Transverse colon (tissue), 4 donors: Measurements from ENCODE around the gene BCOR. TPM values are rescaled to one million over a fixed set of nuclear protein-coding genes. Genes with fewer than 3 reads are reported as not detected.
A peak's percentile ranks its signal among the peaks of the same experiment; 100 is the strongest.

Experiments used
- DNase-seq: peaks from one replicate; pipeline ENCODE4 v3.0.0-alpha.2; 2019
- H3K27ac ChIP-seq, 4 donors: fragments of 200-600 bp; sonication (generic); 2 replicates each; pipeline ENCODE4 v1.5.1; 2016 to 2018; ENCODE audit warnings: inconsistent platforms in 4 of 4
- H3K27me3 ChIP-seq: fragments of 200-600 bp; sonication (generic); 2 replicates; pipeline ENCODE4 v1.5.1; 2017; ENCODE audit warnings: inconsistent platforms
- H3K36me3 ChIP-seq, 4 donors: fragments of 200-600 bp; sonication (generic); 2 replicates each; pipeline ENCODE4 v1.5.1; 2017 to 2019; ENCODE audit warnings: inconsistent platforms in 4 of 4
- H3K4me1 ChIP-seq, 4 donors: fragments of 200-600 bp; sonication (generic); 2 replicates each; pipeline ENCODE4 v1.5.1; 2017 to 2020; ENCODE audit warnings: inconsistent platforms in 4 of 4
- H3K4me3 ChIP-seq, 4 donors: fragments of 200-600 bp; sonication (generic); 1 replicate in 1 of 4; 2 replicates in 3 of 4; pipeline versions ENCODE4 v1.5.1 to v1.6.1; 2017 to 2019; ENCODE audit warnings: inconsistent platforms in 4 of 4
- H3K9me3 ChIP-seq, 2 donors: fragments of 200-600 bp; sonication (generic); 2 replicates each; pipeline ENCODE4 v1.5.1; 2017 to 2019; ENCODE audit warnings: inconsistent platforms in 2 of 2
- EP300 ChIP-seq: sonication (generic); formaldehyde crosslinking; IDR thresholded peaks from one replicate; pipeline ENCODE4 v1.6.1; 2017; ENCODE audit warnings: antibody characterized with exemption, low read depth
- POLR2A ChIP-seq: fragments of 450-650 bp; IDR thresholded peaks from one replicate; pipeline ENCODE4 v1.6.1; 2016; ENCODE audit warnings: antibody characterized with exemption, mild to moderate bottlenecking, moderate library complexity
- POLR2AphosphoS5 ChIP-seq, 3 donors: sonication (generic); formaldehyde crosslinking; IDR thresholded peaks; one replicate each; pipeline ENCODE4 v1.6.1; 2016; ENCODE audit warnings: antibody characterized with exemption in 3 of 3
- WGBS, 2 donors: methylation state at CpG; one replicate each; pipeline ENCODE4 v1.1.5; 2018; ENCODE audit warnings: low coverage in 1 of 2; 5-methylcytosine and 5-hydroxymethylcytosine counted together
- in situ Hi-C, 4 donors: fragments of 200-750 bp; cut with MboI; loops; one replicate each; pipeline versions ENCODE4 v1.15.0 to v1.15.1; 2017; ENCODE audit warnings: low sequenced_read_pairs in 3 of 4, low pct_ligation_motif_present in 1 of 4, low pct_unique_long_range_greater_than_20kb in 1 of 4
- intact Hi-C: fragments of 100-400 bp; cut with DNase I; formaldehyde crosslinking; loops from one replicate; pipeline ENCODE4 v1.15.1; 2023; ENCODE audit warnings: low total_unique reads
- total RNA-seq, 4 donors: library from RNA; depleted of rRNA; stranded (reverse); fragments of >200 nt; gene quantifications; one replicate each; pipeline ENCODE4 v1.1.0, GENCODE V29; 2016
- TF ChIP-seq, protein P1 (sequence below), 5 experiments: fragments of 200-600 bp in 3 of 5; fragments of 450-650 bp in 2 of 5; sonication (generic) in 3 of 5; IDR thresholded peaks; 1 replicate in 2 of 5; 2 replicates in 3 of 5; pipeline ENCODE4 v1.5.1; 2016 to 2017; ENCODE audit warnings: antibody characterized with exemption in 5 of 5, inconsistent platforms in 3 of 5, mild to moderate bottlenecking in 2 of 5, moderate library complexity in 1 of 5

BCOR gene
- total RNA-seq, 4 donors from 2014 or later = 17.9 to 27.8 (median 20.4) TPM

DNA sequence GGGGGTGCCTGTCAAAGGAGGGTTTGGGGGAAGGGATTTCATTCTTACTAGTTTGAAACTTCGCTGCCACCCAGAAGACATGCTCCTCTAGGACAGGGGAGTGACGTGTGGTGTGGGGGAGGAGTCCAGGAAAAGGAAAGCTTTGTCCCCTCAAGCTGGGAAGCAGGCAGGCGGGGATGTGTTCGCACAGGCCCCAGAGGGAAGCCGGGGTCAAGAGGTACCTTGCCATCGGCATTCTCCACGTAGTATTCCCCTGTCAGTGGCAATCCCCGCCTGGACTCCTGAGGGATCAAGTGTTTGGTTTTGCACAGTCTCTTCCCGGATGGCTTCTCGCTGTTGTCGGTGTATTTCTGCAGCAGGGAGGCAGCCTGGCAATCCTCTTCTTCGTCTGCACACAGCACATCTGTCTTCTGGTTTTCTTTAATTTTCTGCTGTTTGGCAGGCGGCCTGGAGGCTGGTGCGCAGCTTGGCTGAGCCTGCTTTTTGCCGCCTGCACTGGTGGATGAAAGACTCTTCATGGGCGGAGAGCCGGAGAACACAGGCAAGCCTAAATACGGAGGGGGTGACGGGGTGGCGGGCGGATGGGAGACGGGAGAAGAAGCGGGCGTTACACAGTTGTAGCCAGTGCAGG, 35.1 kb downstream of the BCOR start:
- TF ChIP-seq, protein P1, sequence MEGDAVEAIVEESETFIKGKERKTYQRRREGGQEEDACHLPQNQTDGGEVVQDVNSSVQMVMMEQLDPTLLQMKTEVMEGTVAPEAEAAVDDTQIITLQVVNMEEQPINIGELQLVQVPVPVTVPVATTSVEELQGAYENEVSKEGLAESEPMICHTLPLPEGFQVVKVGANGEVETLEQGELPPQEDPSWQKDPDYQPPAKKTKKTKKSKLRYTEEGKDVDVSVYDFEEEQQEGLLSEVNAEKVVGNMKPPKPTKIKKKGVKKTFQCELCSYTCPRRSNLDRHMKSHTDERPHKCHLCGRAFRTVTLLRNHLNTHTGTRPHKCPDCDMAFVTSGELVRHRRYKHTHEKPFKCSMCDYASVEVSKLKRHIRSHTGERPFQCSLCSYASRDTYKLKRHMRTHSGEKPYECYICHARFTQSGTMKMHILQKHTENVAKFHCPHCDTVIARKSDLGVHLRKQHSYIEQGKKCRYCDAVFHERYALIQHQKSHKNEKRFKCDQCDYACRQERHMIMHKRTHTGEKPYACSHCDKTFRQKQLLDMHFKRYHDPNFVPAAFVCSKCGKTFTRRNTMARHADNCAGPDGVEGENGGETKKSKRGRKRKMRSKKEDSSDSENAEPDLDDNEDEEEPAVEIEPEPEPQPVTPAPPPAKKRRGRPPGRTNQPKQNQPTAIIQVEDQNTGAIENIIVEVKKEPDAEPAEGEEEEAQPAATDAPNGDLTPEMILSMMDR (IDR thresholded peaks at IDR 0.05) = no peak
- TF ChIP-seq POLR2A (no peak), EP300 (no peak), POLR2AphosphoS5 (IDR thresholded peaks at IDR 0.05) (peak in 1 of 3 donors; percentile 58)
- no peak overlapping the region for H3K4me3 ChIP-seq
- in situ Hi-C loops = no loop called here
- DNase-seq = no peak
- WGBS, 2 donors = 81% methylated on average over 24 of the region's 24 CpGs; no CpG with 5 or more reads in 1 of the 2 donors
- no peaks in the 10 kb centered on the region for H3K9me3 ChIP-seq
- no peaks in the 10 kb centered on the region for H3K36me3 ChIP-seq
- H3K27ac ChIP-seq = peak overlapping the region in 2 of 4 donors; percentile 36 to 37
- H3K27me3 ChIP-seq = no peaks in the 10 kb centered on the region
- peaks cover 0 to 4% (median 0%) of the 10 kb centered on the region in 4 donors for H3K4me1 ChIP-seq
- intact Hi-C loops = no loop called here

DNA sequence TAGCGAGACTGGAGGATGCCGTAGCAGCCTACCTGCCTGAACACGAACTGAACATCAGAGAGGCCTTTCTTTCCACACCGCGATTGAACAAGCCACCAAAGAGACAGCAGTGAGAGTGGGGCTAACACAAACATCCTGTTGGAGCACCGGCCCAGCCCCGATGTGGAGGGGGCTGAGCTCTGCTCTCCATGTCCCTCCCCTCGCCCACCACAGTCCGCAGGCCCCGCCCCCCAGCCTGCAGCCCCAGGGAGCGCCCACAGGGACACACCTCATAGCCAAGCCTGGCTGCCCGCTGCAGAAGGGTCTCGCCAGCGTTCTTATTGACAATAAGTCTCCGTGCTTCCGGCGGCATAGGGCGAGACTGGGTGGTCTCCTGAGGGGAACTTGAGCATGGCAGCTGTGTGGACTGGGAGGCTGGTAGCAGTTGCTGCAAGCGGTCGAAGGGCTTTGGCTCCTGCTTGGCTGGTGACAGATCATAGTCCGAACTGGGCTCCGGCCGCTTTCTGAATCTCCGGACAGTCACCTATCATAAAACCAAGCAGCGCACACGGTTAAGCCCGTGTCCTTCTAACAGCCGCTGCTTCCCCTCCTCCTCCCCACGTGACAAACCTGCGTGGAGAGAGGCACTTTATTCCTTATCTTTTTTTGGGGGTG, 35.8 kb downstream of the BCOR start:
- Histone ChIP-seq H3K36me3 (no peaks in the 10 kb centered on the region), H3K27ac (peak overlapping the region in 2 of 4 donors; percentile 21 to 37), H3K27me3 (no peaks in the 10 kb centered on the region), H3K4me1 (peaks cover 0 to 1% (median 0%) of the 10 kb centered on the region in 4 donors), H3K9me3 (no peaks in the 10 kb centered on the region), H3K4me3 (no peak overlapping the region)
- intact Hi-C loops = no loop called here
- WGBS, 2 donors = 73 to 97% methylated on average over 6 to 28 of the region's 30 CpGs
- no peak for DNase-seq
- TF ChIP-seq POLR2AphosphoS5 (IDR thresholded peaks at IDR 0.05) (no peak), EP300 (no peak), POLR2A (no peak)
- TF ChIP-seq, protein P1 (IDR thresholded peaks at IDR 0.05) = no peak
- in situ Hi-C loops = no loop called here

DNA sequence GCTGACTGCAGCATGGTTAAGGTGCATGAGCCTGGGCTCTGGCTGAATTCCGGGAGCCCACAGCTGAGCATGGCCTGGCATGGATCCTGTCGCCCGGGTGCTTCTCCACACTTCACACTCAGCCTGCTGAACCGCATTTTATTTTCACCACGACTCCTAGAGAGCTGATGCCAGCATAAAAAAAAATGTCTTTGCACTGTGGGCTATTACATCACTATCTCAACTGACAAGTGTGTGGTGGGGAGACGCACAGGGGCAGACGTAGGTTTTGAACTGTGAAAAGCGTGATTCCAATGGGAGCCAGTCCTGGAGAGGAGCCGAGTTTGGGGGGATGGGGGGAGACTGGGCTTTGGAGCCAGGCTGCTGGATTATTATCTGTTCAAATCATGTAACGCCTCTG, 36.8 kb downstream of the BCOR start:
- TF ChIP-seq POLR2AphosphoS5 (IDR thresholded peaks at IDR 0.05) (no peak), POLR2A (no peak), EP300 (no peak)
- TF ChIP-seq, protein P1 (IDR thresholded peaks at IDR 0.05) = no peak
- Histone ChIP-seq H3K4me3 (no peak overlapping the region), H3K36me3 (no peaks in the 10 kb centered on the region), H3K27ac (no peak overlapping the region), H3K9me3 (no peaks in the 10 kb centered on the region), H3K4me1 (no peaks in the 10 kb centered on the region), H3K27me3 (no peaks in the 10 kb centered on the region)
- WGBS, 2 donors = 82% methylated on average over 10 of the region's 10 CpGs; no CpG with 5 or more reads in 1 of the 2 donors
- intact Hi-C loops = no loop called here
- in situ Hi-C loops = no loop called here
- no peak for DNase-seq

DNA sequence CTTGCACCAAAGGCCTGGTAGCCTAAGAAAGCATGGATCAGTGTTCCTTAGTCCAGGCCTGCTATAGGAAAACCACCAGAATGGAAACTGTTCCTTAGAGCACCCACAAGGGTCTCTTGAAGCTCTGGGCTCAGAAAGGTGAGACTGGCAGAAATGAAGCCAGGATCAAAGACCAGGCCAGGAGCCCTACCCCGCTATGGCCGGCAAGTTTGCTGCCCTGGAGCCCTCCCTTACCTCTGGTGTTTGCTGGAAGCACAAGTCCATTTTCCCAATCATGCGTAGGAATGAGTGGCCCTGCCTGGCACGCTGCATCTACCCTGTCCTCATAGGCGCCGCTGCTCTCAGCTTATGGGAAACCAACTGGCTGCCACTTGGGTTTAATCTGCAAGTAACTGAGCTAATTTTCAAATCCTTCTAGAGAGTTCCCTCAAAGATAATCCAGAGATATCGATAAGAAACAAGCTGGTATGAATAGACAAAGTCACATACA, 37.4 kb downstream of the BCOR start:
- Histone ChIP-seq H3K4me3 (no peak overlapping the region), H3K36me3 (no peaks in the 10 kb centered on the region), H3K4me1 (no peaks in the 10 kb centered on the region), H3K9me3 (no peaks in the 10 kb centered on the region), H3K27ac (no peak overlapping the region), H3K27me3 (no peaks in the 10 kb centered on the region)
- 92% methylated on average over 7 of the region's 7 CpGs; no CpG with 5 or more reads in 1 of the 2 donors for WGBS, 2 donors
- no peak for DNase-seq
- intact Hi-C loops (no loop called here), in situ Hi-C loops (no loop called here)
- TF ChIP-seq EP300 (no peak), POLR2A (no peak), POLR2AphosphoS5 (IDR thresholded peaks at IDR 0.05) (no peak)
- TF ChIP-seq, protein P1 (IDR thresholded peaks at IDR 0.05) = no peak
